B cell (primary cell): Measurements from ENCODE around the gene THNSL1. TPM values are rescaled to one million over a fixed set of nuclear protein-coding genes. Genes with fewer than 3 reads are reported as not detected.

Experiments
- ATAC-seq: fragments of 200-7000 bp; cut with Tn5 transposase; one replicate; pipeline ENCODE4 v1.10.0; 2021; ENCODE audit warnings: low read depth, mild to moderate bottlenecking, moderate number of reproducible peaks, moderate library complexity
- CTCF ChIA-PET: fragments of 350-600 bp; sonication (Branson Sonifier 250); formaldehyde crosslinking; loops from one replicate; lab custom pipeline; 2021; ENCODE audit warnings: antibody characterized with exemption, inconsistent platforms; lab: Charles Lee
- POLR2A ChIA-PET: fragments of 350-600 bp; sonication (Branson Sonifier 250); formaldehyde crosslinking; loops from one replicate; lab custom pipeline; 2021; ENCODE audit warnings: antibody characterized with exemption; lab: Charles Lee
- DNase-seq: peaks from one replicate; pipeline ENCODE4 v3.0.0; 2013
- H2AFZ ChIP-seq: 2 replicates; pipeline ENCODE4 v1.6.1; 2012; ENCODE audit warnings: mild to moderate bottlenecking, low read depth, low read length; ENCODE audit not compliant: insufficient read depth, poor library complexity, severe bottlenecking
- H3K27ac ChIP-seq, 2 donors: 1 replicate in 1 of 2; 2 replicates in 1 of 2; pipeline ENCODE4 v1.5.1; 2012 to 2013; ENCODE audit warnings: low read length in 2 of 2, mild to moderate bottlenecking in 2 of 2, moderate library complexity in 1 of 2
- H3K27me3 ChIP-seq, 4 experiments: fragments of 200-600 bp in 1 of 4; sonication (generic) in 1 of 4; replicated peaks in 1 of 4; 1 replicate in 2 of 4; 2 replicates in 2 of 4; pipeline versions ENCODE4 v1.6.1 to v1.7.0; 2013 to 2016; ENCODE audit warnings: low read length in 3 of 4, mild to moderate bottlenecking in 2 of 4, mixed read lengths in 1 of 4, moderate library complexity in 1 of 4; ENCODE audit not compliant: insufficient read depth in 4 of 4, control insufficient read depth in 3 of 4; ENCODE audit errors: control extremely low read depth in 1 of 4
- H3K36me3 ChIP-seq, 2 experiments: replicated peaks in 1 of 2; 1 replicate in 1 of 2; 2 replicates in 1 of 2; pipeline versions ENCODE4 v1.6.1 to v1.7.1; 2013; ENCODE audit warnings: low read length in 1 of 2; ENCODE audit not compliant: insufficient read depth in 2 of 2, control insufficient read depth in 1 of 2; ENCODE audit errors: control extremely low read depth in 1 of 2, extremely low read depth in 1 of 2
- H3K4me1 ChIP-seq, 2 donors: fragments of 200-600 bp in 1 of 2; sonication (generic) in 1 of 2; 1 replicate in 1 of 2; 2 replicates in 1 of 2; pipeline versions ENCODE4 v1.5.1 to v1.6.1; 2013 to 2017; ENCODE audit warnings: low read length in 2 of 2; ENCODE audit not compliant: control insufficient read depth in 2 of 2, insufficient read depth in 2 of 2
- H3K4me2 ChIP-seq: replicated peaks from 2 replicates; pipeline ENCODE3; 2012; ENCODE audit warnings: mild to moderate bottlenecking, low read depth, low read length; ENCODE audit not compliant: poor library complexity, severe bottlenecking
- H3K4me3 ChIP-seq, 5 experiments: fragments of 200-600 bp in 1 of 5; sonication (generic) in 1 of 5; 1 replicate in 3 of 5; 2 replicates in 2 of 5; pipeline versions ENCODE4 v1.5.1 to v1.7.0; 2011 to 2016; ENCODE audit warnings: low read length in 4 of 5, mild to moderate bottlenecking in 4 of 5, low read depth in 2 of 5, control low read depth in 1 of 5, moderate library complexity in 1 of 5; ENCODE audit not compliant: insufficient read depth in 1 of 5; ENCODE audit errors: control extremely low read depth in 1 of 5, extremely low read depth in 1 of 5
- H3K79me2 ChIP-seq: fragments of 200-600 bp; sonication (generic); one replicate; pipeline ENCODE4 v1.6.0; 2016; ENCODE audit warnings: low read length; ENCODE audit not compliant: control insufficient read depth, insufficient read depth
- H3K9ac ChIP-seq: fragments of 200-600 bp; sonication (generic); 2 replicates; pipeline ENCODE4 v1.6.1; 2017; ENCODE audit warnings: mild to moderate bottlenecking, low read length, moderate library complexity
- H3K9me3 ChIP-seq, 3 donors: one replicate each; pipeline versions ENCODE4 v1.6.1 to v1.7.1; 2013; ENCODE audit warnings: low read length in 2 of 3; ENCODE audit not compliant: control insufficient read depth in 2 of 3, insufficient read depth in 1 of 3; ENCODE audit errors: control extremely low read depth in 1 of 3
- H4K20me1 ChIP-seq: 2 replicates; pipeline ENCODE4 v1.6.0; 2012; ENCODE audit warnings: mild to moderate bottlenecking, low read length; ENCODE audit not compliant: insufficient read depth, control insufficient read depth, poor library complexity, severe bottlenecking
- H3K27ac Mint-ChIP-seq: one replicate; pipeline ENCODE4 v1.8.0; 2021; ENCODE audit warnings: mixed read lengths
- H3K27me3 Mint-ChIP-seq: one replicate; pipeline ENCODE4 v1.8.0; 2021; ENCODE audit warnings: mixed read lengths
- H3K4me1 Mint-ChIP-seq: one replicate; pipeline ENCODE4 v1.8.0; 2021; ENCODE audit warnings: mixed read lengths
- H3K4me3 Mint-ChIP-seq: one replicate; pipeline ENCODE4 v1.8.0; 2021; ENCODE audit warnings: mixed read lengths
- H3K9me3 Mint-ChIP-seq: one replicate; pipeline ENCODE4 v1.8.0; 2022; ENCODE audit warnings: mixed read lengths; ENCODE audit not compliant: insufficient read depth
- CTCF ChIP-seq: fragments of 200-600 bp; IDR thresholded peaks from one replicate; pipeline ENCODE4 v1.8.0; 2022; ENCODE audit warnings: antibody characterized with exemption, mild to moderate bottlenecking
- EZH2 ChIP-seq: IDR thresholded peaks from 2 replicates; pipeline ENCODE4 v1.6.1; 2012; ENCODE audit warnings: borderline replicate concordance, low read depth, mild to moderate bottlenecking, moderate library complexity, low read length; ENCODE audit not compliant: insufficient read depth, poor library complexity, severe bottlenecking
- WGBS: methylation state at CpG from one replicate; pipeline ENCODE4 v1.1.5; 2013; ENCODE audit warnings: missing lambda C conversion rate; ENCODE audit not compliant: insufficient coverage; 5-methylcytosine and 5-hydroxymethylcytosine counted together
- intact Hi-C: fragments of 100-400 bp; cut with micrococcal nuclease; formaldehyde crosslinking; loops from one replicate; pipeline ENCODE4 v1.10.0; 2022
- polyA plus RNA-seq: library from polyadenylated mRNA; depleted of rRNA; stranded (reverse); fragments of >200 nt; gene quantifications from 2 replicates; pipeline ENCODE4 v1.2.3, GENCODE V29; 2012
- total RNA-seq, 2 donors: library from RNA; stranded (reverse); fragments of 120-200 nt in 1 of 2; gene quantifications; 1 replicate in 1 of 2; 2 replicates in 1 of 2; pipeline versions ENCODE4 v1.2.3 to v1.2.4, GENCODE V29; 2013 to 2022

THNSL1 gene
- total and polyA plus RNA-seq, 2 donors (not counting 1 experiment from before 2014, with no cell fraction given): 0.72 to 4.3 TPM

- Histone ChIP-seq H3K27me3 (no peaks in the 10 kb centered on the region), H3K4me1 (peaks cover 14 to 16% of the 10 kb centered on the region in 2 donors), H2AFZ (no peak overlapping the region), H3K27ac (no peak overlapping the region), H3K9me3 (no peaks in the 10 kb centered on the region), H3K79me2 (peaks cover 2% of the 10 kb centered on the region), H3K9ac (no peak overlapping the region), H3K4me2 (no peak overlapping the region), H3K36me3 (no peaks in the 10 kb centered on the region), H3K4me3 (no peak overlapping the region), H4K20me1 (no peaks in the 10 kb centered on the region)
- Mint-ChIP-seq H3K27me3 (no peaks in the 10 kb centered on the region), H3K27ac (no peak overlapping the region), H3K9me3 (no peaks in the 10 kb centered on the region), H3K4me1 (peaks cover 22% of the 10 kb centered on the region), H3K4me3 (no peak overlapping the region)
- CTCF ChIA-PET: no interaction called here
- TF ChIP-seq EZH2: no peak
- no peak for TF ChIP-seq CTCF
- POLR2A ChIA-PET: no interaction called here
- intact Hi-C loops: no loop called here
- 83% methylated on average over 1 of the region's 3 CpGs for WGBS
- ATAC-seq (no peak), DNase-seq (no peak)
Measured at GRCh38 chr10:25018703-25019102, 2.3 kb downstream of the THNSL1 start.

- DNase-seq: no peak
- Histone ChIP-seq H3K27ac (no peak overlapping the region), H3K79me2 (peaks cover 2% of the 10 kb centered on the region), H3K4me3 (no peak overlapping the region), H3K27me3 (no peaks in the 10 kb centered on the region), H2AFZ (no peak overlapping the region), H4K20me1 (no peaks in the 10 kb centered on the region), H3K9me3 (no peaks in the 10 kb centered on the region), H3K9ac (no peak overlapping the region), H3K4me2 (no peak overlapping the region), H3K36me3 (no peaks in the 10 kb centered on the region), H3K4me1 (no peaks in the 10 kb centered on the region)
- Mint-ChIP-seq H3K4me1 (peaks cover 5% of the 10 kb centered on the region), H3K27me3 (no peaks in the 10 kb centered on the region), H3K9me3 (no peaks in the 10 kb centered on the region), H3K27ac (no peak overlapping the region), H3K4me3 (no peak overlapping the region)
- ChIA-PET POLR2A (no interaction called here), CTCF (interaction anchor here (1.4 kb wide), 1 partner anchor 377 kb away, joined by 3 read pairs; no protein-coding TSS in a partner anchor)
- no peak for TF ChIP-seq CTCF
- ATAC-seq: no peak
- WGBS: 71% methylated on average over 1 of the region's 3 CpGs
- intact Hi-C loops: no loop called here
Measured at GRCh38 chr10:25023278-25023677, 6.9 kb downstream of the THNSL1 start.
